ENCODE measurements around the gene TGFBR2.

Gene TGFBR2

GRCh38 chr3:30613133-30613825 is 6.9 kb downstream of the TGFBR2 start:
- peaks cover 34% of the 10 kb centered on the region; the same call in 1 of the 2 replicates for H3K4me1 ChIP-seq (ENCODE audit: insufficient read depth, low read length)
- WGBS: 80% methylated on average over 3 of the region's 3 CpGs

GRCh38 chr3:30614373-30614772 is 8.0 kb downstream of the TGFBR2 start:
- Histone ChIP-seq H3K27ac (ENCODE audit: low read depth, low read length) (no peak overlapping the region), H3K9me3 (ENCODE audit: insufficient read depth, low read depth, low read length) (no peaks in the 10 kb centered on the region), H3K27me3 (ENCODE audit: insufficient read depth, low read length) (no peaks in the 10 kb centered on the region), H3K9ac (ENCODE audit: low read depth, low read length) (no peak overlapping the region), H3K36me3 (ENCODE audit: insufficient read depth, low read length) (no peaks in the 10 kb centered on the region), H3K4me1 (ENCODE audit: insufficient read depth, low read length) (peaks cover 32% of the 10 kb centered on the region; the same call in 1 of the 2 replicates), H3K4me3 (ENCODE audit: low read length) (no peak overlapping the region)
- WGBS: 97% methylated on average over 4 of the region's 4 CpGs

More at GRCh38 chr3:30613133-30613825, 6.9 kb downstream of the TGFBR2 start:
- Histone ChIP-seq H3K36me3 (ENCODE audit: insufficient read depth, low read length) (no peaks in the 10 kb centered on the region), H3K27ac (ENCODE audit: low read depth, low read length) (no peak overlapping the region), H3K4me3 (ENCODE audit: low read length) (no peak overlapping the region), H3K9me3 (ENCODE audit: insufficient read depth, low read depth, low read length) (no peaks in the 10 kb centered on the region), H3K27me3 (ENCODE audit: insufficient read depth, low read length) (no peaks in the 10 kb centered on the region), H3K9ac (ENCODE audit: low read depth, low read length) (no peak overlapping the region)

GRCh38 chr3:30614943-30615342 is 8.5 kb downstream of the TGFBR2 start:
- Histone ChIP-seq H3K27ac (ENCODE audit: low read depth, low read length) (no peak overlapping the region), H3K27me3 (ENCODE audit: insufficient read depth, low read length) (no peaks in the 10 kb centered on the region), H3K4me1 (ENCODE audit: insufficient read depth, low read length) (peaks cover 33% of the 10 kb centered on the region; the same call in 1 of the 2 replicates), H3K9me3 (ENCODE audit: insufficient read depth, low read depth, low read length) (no peaks in the 10 kb centered on the region), H3K4me3 (ENCODE audit: low read length) (no peak overlapping the region), H3K9ac (ENCODE audit: low read depth, low read length) (no peak overlapping the region), H3K36me3 (ENCODE audit: insufficient read depth, low read length) (no peaks in the 10 kb centered on the region)
- WGBS: 100% methylated on average over 1 of the region's 1 CpG

- Histone ChIP-seq H3K9ac (ENCODE audit: low read depth, low read length) (no peak overlapping the region), H3K36me3 (ENCODE audit: insufficient read depth, low read length) (no peaks in the 10 kb centered on the region), H3K9me3 (ENCODE audit: insufficient read depth, low read depth, low read length) (no peaks in the 10 kb centered on the region), H3K4me1 (ENCODE audit: insufficient read depth, low read length) (peaks cover 26% of the 10 kb centered on the region; the same call in 1 of the 2 replicates), H3K27me3 (ENCODE audit: insufficient read depth, low read length) (no peaks in the 10 kb centered on the region), H3K27ac (ENCODE audit: low read depth, low read length) (no peak overlapping the region), H3K4me3 (ENCODE audit: low read length) (no peak overlapping the region)
- WGBS: 92% methylated on average over 3 of the region's 3 CpGs
Measured at GRCh38 chr3:30615615-30616346, 9.4 kb downstream of the TGFBR2 start.

GRCh38 chr3:30616347-30617027 is 10.1 kb downstream of the TGFBR2 start:
- Histone ChIP-seq H3K4me1 (ENCODE audit: insufficient read depth, low read length) (peaks cover 22% of the 10 kb centered on the region; the same call in 1 of the 2 replicates), H3K9ac (ENCODE audit: low read depth, low read length) (no peak overlapping the region), H3K36me3 (ENCODE audit: insufficient read depth, low read length) (no peaks in the 10 kb centered on the region), H3K4me3 (ENCODE audit: low read length) (no peak overlapping the region), H3K27me3 (ENCODE audit: insufficient read depth, low read length) (no peaks in the 10 kb centered on the region), H3K27ac (ENCODE audit: low read depth, low read length) (no peak overlapping the region), H3K9me3 (ENCODE audit: insufficient read depth, low read depth, low read length) (no peaks in the 10 kb centered on the region)
- WGBS: no CpG with 5 or more reads among the region's 1 CpG

GRCh38 chr3:30617069-30617468 is 10.7 kb downstream of the TGFBR2 start:
- Histone ChIP-seq H3K9me3 (ENCODE audit: insufficient read depth, low read depth, low read length) (no peaks in the 10 kb centered on the region), H3K4me3 (ENCODE audit: low read length) (no peak overlapping the region), H3K27ac (ENCODE audit: low read depth, low read length) (no peak overlapping the region), H3K27me3 (ENCODE audit: insufficient read depth, low read length) (no peaks in the 10 kb centered on the region), H3K4me1 (ENCODE audit: insufficient read depth, low read length) (peaks cover 22% of the 10 kb centered on the region; the same call in 1 of the 2 replicates), H3K36me3 (ENCODE audit: insufficient read depth, low read length) (no peaks in the 10 kb centered on the region), H3K9ac (ENCODE audit: low read depth, low read length) (no peak overlapping the region)
- WGBS: 98% methylated on average over 4 of the region's 5 CpGs

GRCh38 chr3:30617653-30618052 is 11.3 kb downstream of the TGFBR2 start:
- Histone ChIP-seq H3K9ac (ENCODE audit: low read depth, low read length) (no peak overlapping the region), H3K27ac (ENCODE audit: low read depth, low read length) (no peak overlapping the region), H3K9me3 (ENCODE audit: insufficient read depth, low read depth, low read length) (no peaks in the 10 kb centered on the region), H3K27me3 (ENCODE audit: insufficient read depth, low read length) (no peaks in the 10 kb centered on the region), H3K36me3 (ENCODE audit: insufficient read depth, low read length) (no peaks in the 10 kb centered on the region), H3K4me1 (ENCODE audit: insufficient read depth, low read length) (peaks cover 22% of the 10 kb centered on the region; the same call in 1 of the 2 replicates), H3K4me3 (ENCODE audit: low read length) (no peak overlapping the region)
- WGBS: 93% methylated on average over 2 of the region's 2 CpGs

- H3K27ac ChIP-seq (ENCODE audit: low read depth, low read length): no peak overlapping the region
- no peak overlapping the region for H3K4me3 ChIP-seq (ENCODE audit: low read length)
- no peaks in the 10 kb centered on the region for H3K27me3 ChIP-seq (ENCODE audit: insufficient read depth, low read length)
- 97% methylated on average over 3 of the region's 3 CpGs for WGBS
- no peaks in the 10 kb centered on the region for H3K9me3 ChIP-seq (ENCODE audit: insufficient read depth, low read depth, low read length)
- H3K9ac ChIP-seq (ENCODE audit: low read depth, low read length): no peak overlapping the region
- peaks cover 5% of the 10 kb centered on the region; the same call in 1 of the 2 replicates for H3K36me3 ChIP-seq (ENCODE audit: insufficient read depth, low read length)
- H3K4me1 ChIP-seq (ENCODE audit: insufficient read depth, low read length): peaks cover 21% of the 10 kb centered on the region; the same call in 1 of the 2 replicates
Measured at GRCh38 chr3:30618526-30618925, 12.1 kb downstream of the TGFBR2 start.

GRCh38 chr3:30619318-30619717 is 12.9 kb downstream of the TGFBR2 start:
- no peak overlapping the region for H3K4me3 ChIP-seq (ENCODE audit: low read length)
- H3K27ac ChIP-seq (ENCODE audit: low read depth, low read length): no peak overlapping the region
- peaks cover 17% of the 10 kb centered on the region; the same call in 1 of the 2 replicates for H3K4me1 ChIP-seq (ENCODE audit: insufficient read depth, low read length)
- 93% methylated on average over 1 of the region's 1 CpG for WGBS
- H3K9ac ChIP-seq (ENCODE audit: low read depth, low read length): no peak overlapping the region
- no peaks in the 10 kb centered on the region for H3K27me3 ChIP-seq (ENCODE audit: insufficient read depth, low read length)
- H3K36me3 ChIP-seq (ENCODE audit: insufficient read depth, low read length): peaks cover 5% of the 10 kb centered on the region; the same call in 1 of the 2 replicates
- no peaks in the 10 kb centered on the region for H3K9me3 ChIP-seq (ENCODE audit: insufficient read depth, low read depth, low read length)

GRCh38 chr3:30620402-30621360 is 14.3 kb downstream of the TGFBR2 start:
- Histone ChIP-seq H3K4me1 (ENCODE audit: insufficient read depth, low read length) (peaks cover 19% of the 10 kb centered on the region; the same call in 1 of the 2 replicates), H3K9ac (ENCODE audit: low read depth, low read length) (no peak overlapping the region), H3K27me3 (ENCODE audit: insufficient read depth, low read length) (no peaks in the 10 kb centered on the region), H3K9me3 (ENCODE audit: insufficient read depth, low read depth, low read length) (no peaks in the 10 kb centered on the region), H3K27ac (ENCODE audit: low read depth, low read length) (no peak overlapping the region), H3K4me3 (ENCODE audit: low read length) (no peak overlapping the region), H3K36me3 (ENCODE audit: insufficient read depth, low read length) (peaks cover 5% of the 10 kb centered on the region; the same call in 1 of the 2 replicates)
- WGBS: 91% methylated on average over 4 of the region's 4 CpGs
